Ureter (tissue), 1 donor: ENCODE data around the gene PAX5. TPM values are rescaled to one million over a fixed set of nuclear protein-coding genes. Genes with fewer than 3 reads are reported as not detected.

ENCODE experiments used
- DNase-seq: peaks from one replicate; pipeline ENCODE4 v3.0.0-alpha.2; 2020; ENCODE audit warnings: low spot score
- total RNA-seq: library from RNA; stranded (reverse); gene quantifications from one replicate; pipeline ENCODE4 v1.2.4, GENCODE V29; 2023
- donor health status: DM: yes; HTN: yes; CAD: no.

Gene PAX5
- total RNA-seq, 1 donor from 2014 or later = not detected

DNA sequence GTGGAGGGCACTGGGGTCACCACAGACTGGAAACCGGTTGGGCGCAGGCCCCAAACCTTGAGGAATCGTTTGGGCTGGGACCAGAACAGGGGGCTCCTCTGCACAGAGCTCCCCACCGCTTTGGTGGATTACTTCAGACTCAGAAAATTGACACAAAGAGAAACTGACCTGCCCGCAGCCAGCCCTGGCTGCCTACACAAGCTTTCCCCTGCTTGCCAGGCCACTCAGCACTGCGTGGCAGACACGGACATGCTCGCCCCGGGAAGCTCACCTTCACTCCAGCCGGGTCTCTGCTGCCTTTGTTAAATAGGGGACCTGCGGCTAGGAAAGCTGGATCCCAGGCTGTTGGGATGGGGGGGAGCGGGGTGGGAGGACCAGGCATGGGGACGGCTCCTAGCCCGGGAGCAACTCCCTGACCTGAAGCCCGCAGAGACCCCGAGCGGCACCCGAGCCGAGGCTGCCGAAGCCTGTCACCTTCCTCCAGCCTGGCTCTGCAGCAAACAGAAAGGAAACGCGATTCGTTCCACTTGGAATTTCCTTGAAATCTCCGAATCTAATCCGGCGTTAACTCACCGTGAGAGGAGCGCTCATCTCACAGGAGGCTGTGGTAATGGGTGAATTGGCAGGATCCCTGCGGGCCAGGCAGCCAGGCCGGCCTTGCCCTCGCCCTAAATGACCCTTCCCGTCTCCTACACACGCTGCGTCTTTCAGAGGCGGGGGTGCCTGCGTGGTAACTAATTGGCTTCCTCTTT, 8.8 kb downstream of the PAX5 start:
- no peak for DNase-seq

DNA sequence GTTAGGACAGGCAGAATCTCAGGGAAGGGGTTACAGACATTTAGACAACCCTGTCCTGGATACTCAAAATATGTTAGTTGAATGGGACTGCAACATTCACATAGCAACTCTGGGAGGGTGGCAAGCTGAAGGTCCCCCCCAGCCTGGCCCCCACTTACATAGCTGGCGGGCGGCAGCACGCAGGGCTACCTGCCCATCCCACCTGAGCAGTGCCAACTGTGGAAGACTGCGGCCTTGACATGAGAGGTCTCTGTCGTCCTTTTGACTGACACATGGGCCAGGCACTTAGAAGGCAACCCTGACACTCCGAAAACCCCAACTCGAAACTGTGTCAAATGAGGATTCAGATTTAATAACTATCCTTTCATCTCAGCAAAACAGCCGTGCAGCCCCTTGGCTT, 16.5 kb downstream of the PAX5 start:
- no peak for DNase-seq

GRCh38 chr9:37011530-37011929, 22.5 kb downstream of the PAX5 start:
- DNase-seq = no peak

DNA sequence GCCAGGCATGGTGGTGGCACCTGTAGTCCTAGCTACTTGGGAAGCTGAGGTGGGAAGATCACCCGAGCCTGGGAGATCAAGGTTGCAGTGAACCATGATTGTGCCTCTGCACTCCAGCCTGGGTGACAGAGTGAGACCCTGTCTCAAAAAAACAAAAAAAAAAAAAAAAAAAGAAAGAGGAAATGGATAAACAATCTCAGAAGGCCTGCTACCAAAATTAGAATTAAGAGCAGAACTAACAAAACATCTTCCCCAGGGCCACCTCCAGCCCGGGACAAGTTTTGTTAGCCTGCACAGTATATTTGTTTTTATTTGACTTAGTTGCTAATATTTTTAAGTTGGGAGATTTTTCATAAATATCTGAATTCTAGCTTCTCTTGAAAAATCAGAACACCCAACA, 23.1 kb downstream of the PAX5 start:
- no peak for DNase-seq

GRCh38 chr9:37010180-37010579, 23.9 kb downstream of the PAX5 start:
- DNase-seq = no peak

- no peak for DNase-seq
Observed at GRCh38 chr9:37007295-37007694, 26.8 kb downstream of the PAX5 start.

DNA sequence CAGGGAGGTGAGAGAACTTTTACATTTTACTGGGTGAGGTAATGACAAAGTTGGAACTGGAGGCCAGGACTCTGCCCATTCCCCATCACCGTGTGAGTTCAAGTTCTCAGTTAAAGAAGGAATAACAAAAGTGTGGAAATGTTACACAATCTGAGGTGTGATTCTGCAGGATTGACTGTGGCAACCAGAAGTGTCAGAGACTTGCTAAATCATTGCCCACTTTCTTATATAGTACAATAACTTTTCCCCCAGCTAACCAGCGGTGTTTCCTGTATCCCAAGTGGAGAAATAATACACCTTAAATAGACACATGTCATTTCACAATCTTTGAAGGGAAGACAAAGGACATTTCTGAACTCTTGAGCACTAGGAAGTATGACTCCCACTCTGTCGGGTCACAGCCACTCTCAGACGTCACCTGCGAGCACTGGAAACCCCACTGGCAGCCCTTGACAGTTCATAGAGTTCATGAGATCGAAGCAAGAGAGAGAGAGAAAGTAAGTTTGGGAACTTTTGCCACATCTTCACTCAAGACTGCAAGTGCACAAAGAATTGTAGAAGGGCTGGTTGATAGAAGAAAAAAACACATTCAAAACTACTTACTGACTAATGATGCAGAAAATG, 28.4 kb downstream of the PAX5 start:
- no peak for DNase-seq

GRCh38 chr9:37004424-37004935, 29.6 kb downstream of the PAX5 start:
- DNase-seq = no peak

- DNase-seq = no peak
Observed at GRCh38 chr9:37002413-37003217, 31.5 kb downstream of the PAX5 start.

DNA sequence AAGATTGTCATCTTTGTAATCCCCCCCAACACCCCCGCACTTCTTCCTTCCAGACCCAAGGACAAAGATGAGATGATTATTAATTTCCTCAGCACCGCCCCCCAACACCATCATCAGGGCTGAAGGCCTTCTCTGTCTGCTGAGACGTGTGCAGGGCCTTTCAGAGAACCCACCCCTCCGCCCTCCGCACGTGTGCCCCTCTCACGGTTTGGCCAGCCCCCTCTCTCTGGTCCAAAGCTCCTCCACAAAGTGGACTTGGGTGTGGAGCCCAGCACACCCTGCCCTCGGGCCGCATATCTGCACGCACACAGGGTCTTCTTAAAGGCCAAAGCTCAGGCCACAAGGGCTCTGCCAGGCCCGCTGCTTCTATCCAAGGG, 32.0 kb downstream of the PAX5 start:
- no peak for DNase-seq

- no peak for DNase-seq
Observed at GRCh38 chr9:37001459-37001858, 32.6 kb downstream of the PAX5 start.

DNA sequence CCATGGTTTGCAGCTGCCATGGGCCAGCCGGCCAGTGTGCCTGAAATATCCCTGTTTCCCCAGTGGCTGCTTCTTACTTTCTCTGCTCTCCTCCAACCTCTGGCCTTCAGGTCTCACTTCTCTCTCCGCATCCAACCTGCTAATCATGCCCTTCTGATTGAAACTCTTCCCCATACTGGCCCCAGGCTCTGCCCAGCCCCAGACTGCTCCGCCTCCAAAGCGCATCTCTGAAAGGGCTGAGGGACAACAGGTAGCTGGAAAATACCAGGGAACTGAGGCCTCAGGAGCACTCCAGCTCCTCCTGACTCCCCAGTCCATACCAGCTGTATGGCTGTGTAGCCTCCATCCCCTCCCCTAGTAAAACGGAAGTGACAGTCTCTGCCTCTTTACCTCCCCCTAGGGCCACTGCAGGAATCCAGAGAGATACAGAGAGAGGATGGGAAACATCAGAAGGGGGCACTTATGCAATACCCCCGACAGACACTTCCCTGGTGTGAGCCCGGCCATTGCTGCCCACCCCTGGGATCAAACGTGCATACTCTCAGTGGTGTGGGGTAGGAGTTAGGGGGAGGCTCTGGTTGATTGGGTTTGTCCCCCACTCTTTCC, 34.2 kb downstream of the PAX5 start:
- no peak for DNase-seq

DNA sequence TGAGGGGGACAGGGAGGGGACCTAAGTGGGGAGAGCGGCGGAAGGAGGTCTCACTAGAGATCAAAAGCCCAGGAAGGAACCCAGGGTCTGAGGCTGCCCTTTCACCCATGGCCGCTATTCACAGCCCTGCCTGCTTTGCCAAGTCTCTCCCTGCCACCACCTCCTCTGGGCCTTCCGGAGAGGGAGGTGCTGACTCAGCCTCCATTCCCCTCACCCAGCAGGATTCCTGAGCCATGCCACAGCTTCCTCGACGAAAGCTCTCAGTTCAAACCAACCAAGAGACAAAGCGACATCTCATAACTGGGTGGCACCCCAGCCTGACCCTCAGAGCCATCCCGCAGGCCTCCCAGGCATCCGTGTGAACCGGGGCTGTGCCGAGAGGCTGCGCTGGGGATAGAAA, 36.7 kb downstream of the PAX5 start:
- DNase-seq = no peak

DNA sequence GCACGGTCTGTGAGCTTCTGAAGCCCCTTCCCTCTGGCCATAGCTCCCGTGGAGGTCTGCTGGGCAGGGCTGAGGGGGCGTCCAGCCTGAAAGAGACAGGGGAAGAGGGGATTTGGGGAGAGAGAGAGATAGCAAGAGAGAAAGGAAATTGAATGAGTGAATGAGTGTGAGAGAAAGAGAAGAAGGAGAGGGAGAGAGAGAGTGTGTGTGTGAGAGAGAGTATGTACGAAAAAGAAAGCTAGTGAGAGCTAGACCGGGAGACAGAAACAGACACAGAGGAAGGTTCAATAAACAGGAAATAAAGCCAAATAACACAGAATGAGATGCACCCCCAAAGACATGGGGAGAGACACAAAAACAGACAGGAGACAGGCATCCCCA, 37.4 kb downstream of the PAX5 start:
- no peak for DNase-seq

DNA sequence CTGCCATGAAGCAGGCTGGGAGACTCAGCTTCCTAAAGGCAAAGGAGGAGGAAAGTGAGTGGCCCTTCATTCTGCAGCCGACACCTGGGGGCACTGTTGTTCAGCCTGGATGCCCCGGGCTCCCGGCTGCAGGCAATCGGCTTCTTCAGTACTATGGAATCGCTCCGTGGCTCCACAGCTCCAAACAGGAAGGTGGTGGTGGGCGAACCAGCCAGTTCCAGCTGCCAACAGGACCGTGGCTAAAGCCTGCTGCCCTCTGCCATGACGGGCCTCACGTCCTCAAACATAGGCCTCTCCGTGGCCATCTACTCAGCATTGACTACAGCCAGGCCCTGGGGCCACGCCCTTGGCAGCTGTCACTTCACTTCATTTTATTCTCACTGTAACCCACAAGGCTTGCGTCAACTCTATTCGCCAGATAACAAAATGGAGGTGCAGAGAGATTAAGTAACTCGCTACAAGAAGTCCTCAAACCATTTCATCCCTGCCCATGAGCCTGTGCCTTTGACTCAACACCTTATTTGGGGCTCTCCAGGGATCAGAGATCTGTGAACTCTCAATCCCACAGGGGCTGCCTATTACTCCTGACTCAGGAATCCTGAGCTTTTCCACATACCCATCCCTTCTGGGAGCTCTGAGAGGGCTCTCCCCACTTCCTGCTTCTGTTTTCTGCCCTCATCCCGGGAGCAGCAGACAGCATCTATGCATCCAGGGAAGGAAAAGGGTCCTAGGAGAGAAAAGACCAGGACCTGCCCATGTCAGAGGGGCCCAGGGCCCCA, 38.0 kb downstream of the PAX5 start:
- DNase-seq = peak; percentile 58

- DNase-seq = no peak
Observed at GRCh38 chr9:36993933-36994764, 39.9 kb downstream of the PAX5 start.

DNA sequence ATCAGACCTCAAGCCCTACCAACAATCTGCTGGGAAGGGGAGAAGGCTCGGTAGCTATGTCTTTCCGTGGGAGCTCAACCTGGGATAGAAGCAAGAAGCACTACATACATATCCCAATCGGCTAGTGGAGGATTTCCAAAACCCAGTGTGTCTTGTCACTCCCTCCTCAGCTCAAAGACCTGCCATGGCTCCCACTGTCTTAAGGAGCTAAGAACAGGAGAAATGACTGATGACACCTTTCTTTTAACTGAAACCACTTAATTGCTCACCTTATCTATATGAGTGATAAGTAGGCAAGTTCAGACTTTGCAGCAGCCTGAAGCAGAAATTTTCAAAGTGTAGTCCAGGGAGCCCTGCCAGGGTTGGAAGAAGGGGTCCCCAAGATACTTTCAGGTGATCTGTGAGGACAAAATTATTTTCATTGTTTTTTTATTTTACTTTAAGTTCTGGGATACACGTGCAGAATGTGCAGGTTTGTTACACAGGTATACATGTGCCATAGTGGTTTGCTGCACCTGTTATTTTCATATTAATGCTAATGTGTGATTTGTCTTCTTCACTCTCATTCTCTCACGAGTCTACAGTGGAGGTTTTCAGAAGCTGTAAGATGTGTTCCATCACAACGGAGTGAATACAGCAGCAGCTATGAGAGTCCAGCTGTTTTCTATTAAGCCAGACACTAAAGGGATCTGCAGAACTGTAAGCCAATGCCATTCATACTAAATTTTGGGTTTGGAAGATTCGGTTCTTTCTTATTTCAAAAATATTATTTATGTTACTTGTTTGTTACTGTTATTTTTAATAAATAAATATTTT, 41.4 kb downstream of the PAX5 start:
- DNase-seq = no peak

DNA sequence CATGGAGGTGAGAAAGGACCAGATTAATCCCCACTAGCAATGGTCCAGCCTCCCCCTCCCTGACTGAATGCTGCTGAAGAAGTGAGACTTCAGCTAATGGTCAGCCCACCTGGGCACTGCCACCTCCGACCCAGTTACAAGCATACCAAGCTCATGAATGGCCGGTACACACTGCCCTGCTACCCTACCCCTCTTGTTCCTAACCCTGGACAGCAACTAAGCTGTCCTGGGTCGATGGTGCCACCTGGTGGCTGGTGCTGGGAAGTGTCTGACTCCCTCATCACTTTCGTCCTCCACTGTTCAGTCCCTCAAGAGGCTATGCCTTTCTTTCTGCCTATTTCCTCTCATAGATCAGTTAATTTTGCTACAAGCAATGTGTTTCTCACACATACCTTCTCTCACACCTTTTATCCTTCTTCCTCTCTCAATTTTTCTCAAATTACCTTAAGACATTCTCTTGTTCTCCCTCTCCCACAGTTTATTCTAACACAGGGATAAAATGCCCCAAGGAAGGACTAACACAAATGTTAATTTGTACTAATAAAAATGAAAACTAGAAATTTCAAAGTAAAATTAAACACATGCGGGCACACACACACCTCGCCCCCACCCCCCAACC, 42.4 kb downstream of the PAX5 start:
- DNase-seq = no peak

- no peak for DNase-seq
Observed at GRCh38 chr9:36988848-36989247, 45.2 kb downstream of the PAX5 start.
